WTC11 (cell line): ENCODE data around the gene ETS2. TPM values are rescaled to one million over a fixed set of nuclear protein-coding genes. Genes with fewer than 3 reads are reported as not detected.

Source experiments
- ATAC-seq: fragments of 200-7000 bp; cut with Tn5 transposase; 2 replicates; pipeline ENCODE4 v1.10.0; 2021; ENCODE audit warnings: mild to moderate bottlenecking, moderate library complexity
- CTCF ChIA-PET: fragments of 300-600 bp; sonication (Branson Sonifier 250); formaldehyde crosslinking; loops from one replicate; lab custom pipeline; 2021; ENCODE audit warnings: antibody characterized with exemption; lab: Charles Lee
- POLR2A ChIA-PET: fragments of 350-600 bp; sonication (Branson Sonifier 250); formaldehyde crosslinking; loops from one replicate; lab custom pipeline; 2021; ENCODE audit warnings: antibody characterized with exemption; lab: Charles Lee
- DNase-seq: peaks from one replicate; pipeline ENCODE4 v3.0.0; 2021; ENCODE audit warnings: low spot score
- H3K27ac Mint-ChIP-seq: 2 replicates; pipeline ENCODE4 v1.8.0; 2021; ENCODE audit warnings: mixed read lengths
- H3K27me3 Mint-ChIP-seq: 2 replicates; pipeline ENCODE4 v1.8.0; 2021; ENCODE audit warnings: low read depth, mild to moderate bottlenecking, moderate library complexity, mixed read lengths
- H3K36me3 Mint-ChIP-seq: 2 replicates; pipeline ENCODE4 v1.8.0; 2021; ENCODE audit warnings: mixed read lengths
- H3K4me1 Mint-ChIP-seq: 2 replicates; pipeline ENCODE4 v1.8.0; 2022; ENCODE audit warnings: mixed read lengths
- H3K4me3 Mint-ChIP-seq: 2 replicates; pipeline ENCODE4 v1.8.0; 2021; ENCODE audit warnings: mild to moderate bottlenecking, moderate library complexity, mixed read lengths
- H3K9me3 Mint-ChIP-seq: 2 replicates; pipeline ENCODE4 v1.8.0; 2021; ENCODE audit warnings: mixed read lengths
- CBFB ChIP-seq: sonication (generic); formaldehyde crosslinking; IDR thresholded peaks from 2 replicates; pipeline ENCODE4 v1.8.1; 2022; ENCODE audit warnings: mild to moderate bottlenecking, low read depth, missing genetic modification reagents
- CREB1 ChIP-seq: sonication (generic); formaldehyde crosslinking; IDR thresholded peaks from 2 replicates; pipeline ENCODE4 v1.8.0; 2023; ENCODE audit warnings: mild to moderate bottlenecking, missing genetic modification reagents
- ETV6 ChIP-seq: sonication (generic); formaldehyde crosslinking; IDR thresholded peaks from 2 replicates; pipeline ENCODE4 v1.8.1; 2022; ENCODE audit warnings: mild to moderate bottlenecking, missing genetic modification reagents
- FOXK1 ChIP-seq: sonication (generic); formaldehyde crosslinking; IDR thresholded peaks from 2 replicates; pipeline ENCODE4 v1.8.0; 2022; ENCODE audit warnings: mild to moderate bottlenecking, moderate library complexity, missing genetic modification reagents
- FOXP1 ChIP-seq: sonication (generic); formaldehyde crosslinking; IDR thresholded peaks from 2 replicates; pipeline ENCODE4 v1.8.0; 2022; ENCODE audit warnings: missing genetic modification reagents, mild to moderate bottlenecking, moderate library complexity, borderline replicate concordance
- GRHL2 ChIP-seq: fragments of 250-450 bp; sonication (Bioruptor Pico); IDR thresholded peaks from 2 replicates; pipeline ENCODE4 v1.8.0; 2022; ENCODE audit warnings: mild to moderate bottlenecking, moderate library complexity; ENCODE audit not compliant: insufficient replicate concordance, severe bottlenecking
- HMGA2 ChIP-seq: fragments of 250-450 bp; sonication (Bioruptor Pico); IDR thresholded peaks from 2 replicates; pipeline ENCODE4 v1.4.0; 2021; ENCODE audit warnings: mild to moderate bottlenecking, moderate library complexity
- MYBL2 ChIP-seq: sonication (generic); formaldehyde crosslinking; IDR thresholded peaks from 2 replicates; pipeline ENCODE4 v1.8.1; 2023; ENCODE audit warnings: mild to moderate bottlenecking, moderate library complexity, missing genetic modification reagents
- NFATC4 ChIP-seq: fragments of 250-450 bp; sonication (Bioruptor Pico); IDR thresholded peaks from 2 replicates; pipeline ENCODE4 v1.9.0; 2021; ENCODE audit warnings: mild to moderate bottlenecking
- RELA ChIP-seq: sonication (generic); formaldehyde crosslinking; IDR thresholded peaks from 2 replicates; pipeline ENCODE4 v1.8.1; 2022; ENCODE audit warnings: missing genetic modification reagents, mild to moderate bottlenecking, borderline replicate concordance
- TEAD1 ChIP-seq: sonication (generic); formaldehyde crosslinking; IDR thresholded peaks from 2 replicates; pipeline ENCODE4 v1.8.0; 2022; ENCODE audit warnings: mild to moderate bottlenecking, missing genetic modification reagents
- TEAD4 ChIP-seq: sonication (generic); formaldehyde crosslinking; IDR thresholded peaks from 2 replicates; pipeline ENCODE4 v1.8.0; 2022; ENCODE audit warnings: mild to moderate bottlenecking, missing genetic modification reagents
- ZNF138 ChIP-seq: sonication (generic); formaldehyde crosslinking; conservative IDR thresholded peaks from 2 replicates; pipeline ENCODE4 v1.8.1; 2022; ENCODE audit warnings: mild to moderate bottlenecking, moderate library complexity, missing genetic modification reagents
- ZNF263 ChIP-seq: sonication (generic); formaldehyde crosslinking; IDR thresholded peaks from 2 replicates; pipeline ENCODE4 v1.8.1; 2022; ENCODE audit warnings: low read depth, mild to moderate bottlenecking, moderate library complexity, missing genetic modification reagents
- ZNF317 ChIP-seq: sonication (generic); formaldehyde crosslinking; IDR thresholded peaks from 2 replicates; pipeline ENCODE4 v1.8.1; 2023; ENCODE audit warnings: low read depth, mild to moderate bottlenecking, moderate library complexity, missing genetic modification reagents, borderline replicate concordance
- total RNA-seq: library from RNA; stranded (reverse); gene quantifications from 3 replicates; pipeline ENCODE4 v1.2.3, GENCODE V29; 2021
- TF ChIP-seq, protein P1 (sequence below): sonication (generic); formaldehyde crosslinking; IDR thresholded peaks from 2 replicates; pipeline ENCODE4 v1.8.0; 2022; ENCODE audit warnings: mild to moderate bottlenecking, missing genetic modification reagents
- TF ChIP-seq, protein P2 (sequence below): sonication (generic); formaldehyde crosslinking; IDR thresholded peaks from 2 replicates; pipeline ENCODE4 v1.8.0; 2023; ENCODE audit warnings: missing genetic modification reagents
- TF ChIP-seq, protein P3 (sequence below): fragments of 250-450 bp; sonication (Bioruptor Pico); IDR thresholded peaks from 2 replicates; pipeline ENCODE4 v2.1.2; 2022; ENCODE audit warnings: mild to moderate bottlenecking, moderate library complexity
- TF ChIP-seq, protein P4 (sequence below): sonication (generic); formaldehyde crosslinking; IDR thresholded peaks from 2 replicates; pipeline ENCODE4 v1.8.0; 2022; ENCODE audit warnings: missing genetic modification reagents
- TF ChIP-seq, protein P5 (sequence below): fragments of 250-450 bp; sonication (Bioruptor Pico); conservative IDR thresholded peaks from 2 replicates; pipeline ENCODE4 v1.9.0; 2021; ENCODE audit warnings: mild to moderate bottlenecking
- TF ChIP-seq, protein P6 (sequence below): sonication (generic); formaldehyde crosslinking; IDR thresholded peaks from 2 replicates; pipeline ENCODE4 v1.8.1; 2022; ENCODE audit warnings: mild to moderate bottlenecking, moderate library complexity, missing genetic modification reagents

The ETS2 gene
- total RNA-seq, 1 experiment from 2014 or later = 56.4 TPM

DNA sequence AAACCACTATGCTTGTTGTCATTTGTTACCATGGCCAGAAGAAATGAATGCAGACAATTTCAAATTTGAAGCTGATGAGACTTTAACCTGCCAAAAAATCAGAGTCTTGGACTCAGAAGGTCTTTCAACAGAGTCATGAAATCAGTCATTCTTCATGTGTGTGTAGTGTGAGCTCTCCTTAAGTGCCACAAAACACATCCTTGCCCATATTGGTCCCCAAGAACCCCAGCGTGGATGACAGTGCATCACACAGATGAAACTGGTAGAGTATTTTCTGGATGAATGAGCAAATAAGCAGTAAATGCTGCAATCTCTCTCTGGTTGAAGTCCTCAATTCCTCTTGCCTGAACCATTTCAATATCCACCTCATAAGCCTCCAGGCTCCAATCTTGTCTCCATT is 28.7 kb upstream of the ETS2 start:
- Mint-ChIP-seq H3K9me3 (peaks cover 31% of the 10 kb centered on the region), H3K4me3 (no peak overlapping the region), H3K4me1 (no peaks in the 10 kb centered on the region), H3K27ac (no peak overlapping the region), H3K36me3 (peaks cover 17% of the 10 kb centered on the region), H3K27me3 (no peaks in the 10 kb centered on the region)
- DNase-seq (no peak), ATAC-seq (no peak)
- ChIA-PET CTCF (no interaction called here), POLR2A (no interaction called here)
- TF ChIP-seq CBFB (CRISPR knock-in tag) (no peak), FOXP1 (CRISPR knock-in tag) (no peak), ZNF138 (no peak), NFATC4 (no peak), MYBL2 (CRISPR knock-in tag) (no peak), HMGA2 (no peak), RELA (no peak)
- TF ChIP-seq, protein P1, sequence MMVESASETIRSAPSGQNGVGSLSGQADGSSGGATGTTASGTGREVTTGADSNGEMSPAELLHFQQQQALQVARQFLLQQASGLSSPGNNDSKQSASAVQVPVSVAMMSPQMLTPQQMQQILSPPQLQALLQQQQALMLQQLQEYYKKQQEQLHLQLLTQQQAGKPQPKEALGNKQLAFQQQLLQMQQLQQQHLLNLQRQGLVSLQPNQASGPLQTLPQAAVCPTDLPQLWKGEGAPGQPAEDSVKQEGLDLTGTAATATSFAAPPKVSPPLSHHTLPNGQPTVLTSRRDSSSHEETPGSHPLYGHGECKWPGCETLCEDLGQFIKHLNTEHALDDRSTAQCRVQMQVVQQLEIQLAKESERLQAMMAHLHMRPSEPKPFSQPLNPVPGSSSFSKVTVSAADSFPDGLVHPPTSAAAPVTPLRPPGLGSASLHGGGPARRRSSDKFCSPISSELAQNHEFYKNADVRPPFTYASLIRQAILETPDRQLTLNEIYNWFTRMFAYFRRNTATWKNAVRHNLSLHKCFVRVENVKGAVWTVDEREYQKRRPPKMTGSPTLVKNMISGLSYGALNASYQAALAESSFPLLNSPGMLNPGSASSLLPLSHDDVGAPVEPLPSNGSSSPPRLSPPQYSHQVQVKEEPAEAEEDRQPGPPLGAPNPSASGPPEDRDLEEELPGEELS (CRISPR knock-in tag) = no peak
- TF ChIP-seq, protein P2, sequence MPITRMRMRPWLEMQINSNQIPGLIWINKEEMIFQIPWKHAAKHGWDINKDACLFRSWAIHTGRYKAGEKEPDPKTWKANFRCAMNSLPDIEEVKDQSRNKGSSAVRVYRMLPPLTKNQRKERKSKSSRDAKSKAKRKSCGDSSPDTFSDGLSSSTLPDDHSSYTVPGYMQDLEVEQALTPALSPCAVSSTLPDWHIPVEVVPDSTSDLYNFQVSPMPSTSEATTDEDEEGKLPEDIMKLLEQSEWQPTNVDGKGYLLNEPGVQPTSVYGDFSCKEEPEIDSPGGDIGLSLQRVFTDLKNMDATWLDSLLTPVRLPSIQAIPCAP (CRISPR knock-in tag) = no peak

DNA sequence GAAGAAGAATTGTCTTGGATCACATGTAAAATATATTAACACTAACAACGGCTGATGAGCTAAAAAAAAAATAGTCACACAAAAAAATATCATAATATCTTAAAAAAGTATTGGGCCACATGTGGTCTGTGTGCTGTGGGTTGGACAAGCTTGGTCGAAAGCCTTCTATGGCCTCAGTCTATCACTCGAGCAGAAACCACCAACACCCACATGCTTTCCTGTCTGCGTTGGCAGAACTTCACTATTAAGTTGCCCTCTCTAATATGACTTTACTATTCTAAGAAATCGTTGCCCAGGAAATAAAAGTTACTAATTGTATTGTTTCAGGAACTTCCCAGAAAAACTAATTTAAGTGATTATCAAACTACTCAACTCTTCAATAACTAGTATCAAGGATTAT is 28.2 kb upstream of the ETS2 start:
- Mint-ChIP-seq H3K36me3 (peaks cover 22% of the 10 kb centered on the region), H3K4me1 (no peaks in the 10 kb centered on the region), H3K27ac (no peak overlapping the region), H3K27me3 (no peaks in the 10 kb centered on the region), H3K4me3 (no peak overlapping the region), H3K9me3 (peaks cover 36% of the 10 kb centered on the region)
- CTCF ChIA-PET = no interaction called here
- ATAC-seq (no peak), DNase-seq (no peak)
- TF ChIP-seq FOXK1 (CRISPR knock-in tag) = no peak
- TF ChIP-seq ETV6 (CRISPR knock-in tag) = no peak
- TF ChIP-seq, protein P3, sequence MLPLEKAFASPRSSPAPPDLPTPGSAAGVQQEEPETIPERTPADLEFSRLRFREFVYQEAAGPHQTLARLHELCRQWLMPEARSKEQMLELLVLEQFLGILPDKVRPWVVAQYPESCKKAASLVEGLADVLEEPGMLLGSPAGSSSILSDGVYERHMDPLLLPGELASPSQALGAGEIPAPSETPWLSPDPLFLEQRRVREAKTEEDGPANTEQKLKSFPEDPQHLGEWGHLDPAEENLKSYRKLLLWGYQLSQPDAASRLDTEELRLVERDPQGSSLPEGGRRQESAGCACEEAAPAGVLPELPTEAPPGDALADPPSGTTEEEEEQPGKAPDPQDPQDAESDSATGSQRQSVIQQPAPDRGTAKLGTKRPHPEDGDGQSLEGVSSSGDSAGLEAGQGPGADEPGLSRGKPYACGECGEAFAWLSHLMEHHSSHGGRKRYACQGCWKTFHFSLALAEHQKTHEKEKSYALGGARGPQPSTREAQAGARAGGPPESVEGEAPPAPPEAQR (CRISPR knock-in tag) = no peak
- POLR2A ChIA-PET = no interaction called here

DNA sequence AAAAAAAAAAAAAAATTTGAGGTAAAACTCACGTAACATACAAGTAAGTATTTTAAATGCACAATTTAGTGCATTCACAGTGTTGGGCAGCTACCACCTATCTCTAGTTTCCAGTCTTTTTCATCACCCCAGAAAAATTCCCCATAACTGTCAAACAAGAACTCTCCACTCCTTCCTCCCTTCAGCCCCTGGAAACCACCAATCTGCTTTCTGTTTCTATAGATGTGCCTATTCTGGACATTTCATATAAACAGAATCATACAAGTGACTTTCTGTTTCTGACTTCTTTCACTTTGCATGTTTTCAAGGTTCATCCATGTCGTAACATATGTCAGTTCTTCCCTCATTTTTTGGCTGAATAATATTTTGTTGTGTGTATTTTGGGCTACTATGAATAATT is 24.9 kb upstream of the ETS2 start:
- ChIA-PET POLR2A (no interaction called here), CTCF (no interaction called here)
- Mint-ChIP-seq H3K27ac (no peak overlapping the region), H3K27me3 (no peaks in the 10 kb centered on the region; the same call in 1 of the 2 replicates), H3K9me3 (peaks cover 43% of the 10 kb centered on the region), H3K4me1 (peaks cover 4% of the 10 kb centered on the region), H3K36me3 (peaks cover 28% of the 10 kb centered on the region), H3K4me3 (no peak overlapping the region)
- DNase-seq (no peak), ATAC-seq (no peak)
- TF ChIP-seq ZNF263 (CRISPR knock-in tag) (no peak), TEAD1 (CRISPR knock-in tag) (no peak), TEAD4 (CRISPR knock-in tag) (no peak), CREB1 (no peak), GRHL2 (CRISPR knock-in tag) (no peak), ZNF317 (CRISPR knock-in tag) (no peak)
- TF ChIP-seq, protein P4, sequence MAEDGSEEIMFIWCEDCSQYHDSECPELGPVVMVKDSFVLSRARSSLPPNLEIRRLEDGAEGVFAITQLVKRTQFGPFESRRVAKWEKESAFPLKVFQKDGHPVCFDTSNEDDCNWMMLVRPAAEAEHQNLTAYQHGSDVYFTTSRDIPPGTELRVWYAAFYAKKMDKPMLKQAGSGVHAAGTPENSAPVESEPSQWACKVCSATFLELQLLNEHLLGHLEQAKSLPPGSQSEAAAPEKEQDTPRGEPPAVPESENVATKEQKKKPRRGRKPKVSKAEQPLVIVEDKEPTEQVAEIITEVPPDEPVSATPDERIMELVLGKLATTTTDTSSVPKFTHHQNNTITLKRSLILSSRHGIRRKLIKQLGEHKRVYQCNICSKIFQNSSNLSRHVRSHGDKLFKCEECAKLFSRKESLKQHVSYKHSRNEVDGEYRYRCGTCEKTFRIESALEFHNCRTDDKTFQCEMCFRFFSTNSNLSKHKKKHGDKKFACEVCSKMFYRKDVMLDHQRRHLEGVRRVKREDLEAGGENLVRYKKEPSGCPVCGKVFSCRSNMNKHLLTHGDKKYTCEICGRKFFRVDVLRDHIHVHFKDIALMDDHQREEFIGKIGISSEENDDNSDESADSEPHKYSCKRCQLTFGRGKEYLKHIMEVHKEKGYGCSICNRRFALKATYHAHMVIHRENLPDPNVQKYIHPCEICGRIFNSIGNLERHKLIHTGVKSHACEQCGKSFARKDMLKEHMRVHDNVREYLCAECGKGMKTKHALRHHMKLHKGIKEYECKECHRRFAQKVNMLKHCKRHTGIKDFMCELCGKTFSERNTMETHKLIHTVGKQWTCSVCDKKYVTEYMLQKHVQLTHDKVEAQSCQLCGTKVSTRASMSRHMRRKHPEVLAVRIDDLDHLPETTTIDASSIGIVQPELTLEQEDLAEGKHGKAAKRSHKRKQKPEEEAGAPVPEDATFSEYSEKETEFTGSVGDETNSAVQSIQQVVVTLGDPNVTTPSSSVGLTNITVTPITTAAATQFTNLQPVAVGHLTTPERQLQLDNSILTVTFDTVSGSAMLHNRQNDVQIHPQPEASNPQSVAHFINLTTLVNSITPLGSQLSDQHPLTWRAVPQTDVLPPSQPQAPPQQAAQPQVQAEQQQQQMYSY (CRISPR knock-in tag) = no peak
- TF ChIP-seq, protein P5, sequence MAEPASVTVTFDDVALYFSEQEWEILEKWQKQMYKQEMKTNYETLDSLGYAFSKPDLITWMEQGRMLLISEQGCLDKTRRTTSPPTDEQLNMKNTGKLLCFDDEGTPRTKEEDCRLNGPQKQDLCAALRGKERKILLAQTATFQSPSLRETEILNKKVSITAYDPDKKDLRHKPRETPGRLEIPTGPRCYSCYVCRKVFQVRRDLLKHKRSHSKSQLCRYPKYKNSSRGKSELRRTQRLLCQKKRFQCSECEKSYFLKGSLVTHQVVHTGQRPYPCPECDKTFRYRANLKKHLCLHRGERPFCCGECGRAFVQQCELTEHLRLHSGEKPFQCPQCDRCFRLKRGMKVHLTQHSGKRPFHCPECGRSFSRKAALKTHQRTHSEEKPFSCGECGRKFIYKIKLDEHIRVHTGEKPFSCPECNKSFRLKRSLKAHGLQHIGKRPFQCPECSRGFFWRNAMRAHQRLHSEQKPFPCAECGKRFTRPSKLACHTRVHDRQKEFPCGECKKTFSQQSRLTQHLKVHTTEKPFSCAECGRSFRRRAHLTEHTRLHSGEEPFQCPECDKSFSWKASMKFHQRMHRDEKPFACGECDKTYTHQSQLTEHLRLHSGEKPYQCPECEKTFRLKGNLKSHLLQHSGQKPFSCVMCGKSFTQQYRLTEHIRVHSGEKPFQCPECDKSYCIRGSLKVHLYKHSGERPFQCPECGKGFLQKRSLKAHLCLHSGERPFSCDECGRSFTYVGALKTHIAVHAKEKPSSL (CRISPR knock-in tag) = no peak
- TF ChIP-seq, protein P6, sequence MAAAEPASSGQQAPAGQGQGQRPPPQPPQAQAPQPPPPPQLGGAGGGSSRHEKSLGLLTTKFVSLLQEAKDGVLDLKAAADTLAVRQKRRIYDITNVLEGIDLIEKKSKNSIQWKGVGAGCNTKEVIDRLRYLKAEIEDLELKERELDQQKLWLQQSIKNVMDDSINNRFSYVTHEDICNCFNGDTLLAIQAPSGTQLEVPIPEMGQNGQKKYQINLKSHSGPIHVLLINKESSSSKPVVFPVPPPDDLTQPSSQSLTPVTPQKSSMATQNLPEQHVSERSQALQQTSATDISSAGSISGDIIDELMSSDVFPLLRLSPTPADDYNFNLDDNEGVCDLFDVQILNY (CRISPR knock-in tag) = no peak
